ENCODE measurements around the gene ADAMTS4. TPM values are rescaled to one million over a fixed set of nuclear protein-coding genes. Genes with fewer than 3 reads are reported as not detected.
"Not testable (repeated sequence)": the region's sequence is repeated elsewhere in the genome, so short reads cannot be mapped to it uniquely, and the experiment has no call there.

ADAMTS4 gene, protein sequence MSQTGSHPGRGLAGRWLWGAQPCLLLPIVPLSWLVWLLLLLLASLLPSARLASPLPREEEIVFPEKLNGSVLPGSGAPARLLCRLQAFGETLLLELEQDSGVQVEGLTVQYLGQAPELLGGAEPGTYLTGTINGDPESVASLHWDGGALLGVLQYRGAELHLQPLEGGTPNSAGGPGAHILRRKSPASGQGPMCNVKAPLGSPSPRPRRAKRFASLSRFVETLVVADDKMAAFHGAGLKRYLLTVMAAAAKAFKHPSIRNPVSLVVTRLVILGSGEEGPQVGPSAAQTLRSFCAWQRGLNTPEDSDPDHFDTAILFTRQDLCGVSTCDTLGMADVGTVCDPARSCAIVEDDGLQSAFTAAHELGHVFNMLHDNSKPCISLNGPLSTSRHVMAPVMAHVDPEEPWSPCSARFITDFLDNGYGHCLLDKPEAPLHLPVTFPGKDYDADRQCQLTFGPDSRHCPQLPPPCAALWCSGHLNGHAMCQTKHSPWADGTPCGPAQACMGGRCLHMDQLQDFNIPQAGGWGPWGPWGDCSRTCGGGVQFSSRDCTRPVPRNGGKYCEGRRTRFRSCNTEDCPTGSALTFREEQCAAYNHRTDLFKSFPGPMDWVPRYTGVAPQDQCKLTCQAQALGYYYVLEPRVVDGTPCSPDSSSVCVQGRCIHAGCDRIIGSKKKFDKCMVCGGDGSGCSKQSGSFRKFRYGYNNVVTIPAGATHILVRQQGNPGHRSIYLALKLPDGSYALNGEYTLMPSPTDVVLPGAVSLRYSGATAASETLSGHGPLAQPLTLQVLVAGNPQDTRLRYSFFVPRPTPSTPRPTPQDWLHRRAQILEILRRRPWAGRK
- 6.0 TPM for polyA plus RNA-seq (2013, experiment 1 of 2; ENCODE audit: insufficient read length)
- polyA plus RNA-seq (2013, experiment 2 of 2; ENCODE audit: insufficient read length): 6.5 TPM

DNA sequence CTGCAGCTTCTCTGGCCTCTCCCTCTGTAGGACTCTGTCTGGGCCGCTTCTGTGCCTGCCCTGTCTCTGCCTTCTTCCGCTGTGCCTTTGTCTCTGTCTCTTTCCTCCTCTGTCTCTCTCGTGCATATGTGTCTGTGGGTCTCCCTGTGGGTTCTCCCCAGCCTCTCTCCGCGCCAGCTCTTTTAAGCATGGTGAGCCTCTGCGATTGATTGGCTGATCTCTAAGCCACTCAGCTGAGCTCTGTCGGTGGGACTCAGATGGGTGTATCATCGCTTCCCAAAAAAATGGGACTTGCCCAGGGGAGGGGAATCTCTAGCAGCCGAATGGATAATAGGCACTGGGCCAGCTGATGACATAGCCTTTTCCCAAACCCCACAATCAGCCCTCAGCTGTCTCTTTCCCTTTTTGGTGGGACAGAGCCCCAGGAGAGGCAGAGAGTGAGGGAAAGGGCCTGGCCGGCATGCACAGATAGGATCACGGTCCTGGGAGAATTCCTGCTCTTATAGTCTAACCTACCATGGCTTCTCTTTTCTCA lies at the start of gene ADAMTS4:
TSS of gene ADAMTS4 (minus strand) at position 158 of the 535 bp plus-strand sequence. CDS start 427 bp downstream, outside the sequence.
- peak; percentile 95 for DNase-seq

- DNase-seq: no peak
These were observed 46.0 kb upstream of the ADAMTS4 start for GRCh38 chr1:161244888-161245287.

DNA sequence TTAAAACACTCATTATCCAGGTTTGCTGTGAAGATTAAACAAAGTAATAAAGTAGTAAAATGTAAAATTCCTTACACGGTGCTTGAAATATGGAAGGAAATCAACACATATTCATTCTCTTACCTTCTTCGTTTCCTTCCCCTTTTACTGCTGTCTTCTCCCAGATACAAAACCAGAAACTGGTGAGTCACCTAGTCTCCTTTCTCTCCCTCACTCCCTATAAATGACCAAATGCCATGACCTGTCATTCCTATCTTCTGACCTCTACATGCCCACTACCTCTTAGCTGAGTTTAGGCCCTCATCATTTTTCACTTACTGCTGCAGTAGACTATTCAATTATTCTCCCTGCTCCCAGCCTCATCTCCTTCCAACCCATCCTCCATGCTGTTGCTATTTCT lies 43.5 kb upstream of the ADAMTS4 start:
- DNase-seq: no peak

DNA sequence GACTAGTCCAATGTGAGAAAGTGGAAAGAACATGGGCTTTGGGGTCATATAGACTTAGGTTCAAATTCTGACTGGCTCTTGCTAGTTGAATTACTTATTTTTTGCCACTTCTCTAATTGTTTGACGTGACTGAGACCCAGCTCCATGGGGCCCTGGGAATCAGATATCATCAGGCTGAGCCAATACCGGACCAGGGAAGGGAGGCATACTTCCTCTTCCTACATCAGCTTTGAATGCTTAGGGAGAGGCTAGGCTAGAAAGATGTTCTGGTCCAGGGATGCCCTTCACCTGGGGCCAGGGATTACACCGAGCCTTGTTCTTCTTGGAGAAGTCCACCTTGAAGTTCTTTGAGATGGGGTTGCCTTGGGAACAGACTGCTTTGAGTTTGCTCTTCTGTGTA lies 42.8 kb upstream of the ADAMTS4 start:
- DNase-seq: no peak

- DNase-seq: no peak
These were observed 39.2 kb upstream of the ADAMTS4 start, which contains the start of gene NR1I3 for GRCh38 chr1:161238039-161238473. NR1I3 (minus strand) TSS chr1:161238203; CDS start chr1:161236565, 1,638 bp downstream.

- DNase-seq: no peak
These were observed 37.3 kb upstream of the ADAMTS4 start for GRCh38 chr1:161235957-161236775.

DNA sequence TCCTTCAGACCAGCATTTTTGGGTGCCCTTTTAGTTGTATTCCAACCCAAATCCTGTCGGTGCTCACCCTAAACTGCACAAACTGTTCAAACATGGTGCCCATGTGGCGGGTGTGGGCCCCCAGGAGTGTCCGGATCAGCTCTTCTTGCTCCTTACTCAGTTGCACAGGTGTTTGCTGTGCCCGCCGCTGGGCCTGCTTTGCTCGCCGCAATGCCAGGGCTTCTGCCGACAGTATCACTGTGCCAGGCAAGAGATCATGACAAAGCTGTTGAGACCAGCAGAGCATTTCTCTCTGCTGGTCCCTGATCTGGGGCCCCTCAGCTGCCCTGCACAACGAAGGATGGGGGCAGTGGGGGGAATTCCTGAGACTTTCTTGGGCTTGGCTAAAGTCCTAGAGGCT lies 34.2 kb upstream of the ADAMTS4 start:
- DNase-seq: no peak

GRCh38 chr1:161230762-161231161 lies 31.9 kb upstream of the ADAMTS4 start:
- DNase-seq: no peak

DNA sequence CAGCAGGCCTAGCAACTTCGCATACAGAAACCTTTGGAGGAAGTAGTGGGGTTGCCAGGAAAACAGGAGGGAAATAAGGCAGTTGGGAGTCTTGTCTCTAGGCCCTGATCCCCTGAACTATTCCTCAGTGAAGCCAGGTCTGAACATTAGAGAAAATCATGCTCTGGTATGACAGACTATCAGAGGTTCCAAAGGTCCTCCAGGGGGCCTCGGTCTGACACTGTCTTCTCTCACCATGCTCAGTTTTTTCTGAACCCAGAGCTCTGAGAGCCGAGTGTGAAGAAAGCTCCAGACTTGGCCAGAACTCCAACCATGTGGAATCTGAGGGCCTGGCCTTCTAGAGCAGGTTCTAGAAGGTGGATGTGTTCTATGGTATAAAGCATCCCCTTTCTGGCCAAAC lies 31.0 kb upstream of the ADAMTS4 start:
- no peak for DNase-seq

DNA sequence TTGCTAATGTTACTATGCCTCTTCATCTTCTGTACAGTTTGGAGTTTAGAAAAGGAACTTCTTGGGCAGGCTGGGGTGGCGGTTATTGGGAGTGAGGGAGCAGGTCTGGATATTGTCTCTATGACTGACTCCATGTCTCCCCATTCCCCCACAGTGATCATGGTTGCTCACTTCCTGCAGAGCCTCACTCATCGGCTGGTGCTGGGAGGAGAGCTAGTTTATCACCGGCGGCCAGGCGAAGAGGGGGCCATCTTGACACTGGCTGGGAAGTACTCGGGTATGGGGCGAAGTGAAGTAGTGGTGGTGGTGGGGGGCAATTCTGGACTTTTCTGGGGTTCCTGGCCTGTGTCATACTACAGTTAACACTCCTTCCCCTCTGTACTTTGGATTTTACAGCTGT lies 29.2 kb upstream of the ADAMTS4 start:
- DNase-seq: no peak

- DNase-seq: peak; percentile 63
These were observed 28.5 kb upstream of the ADAMTS4 start for GRCh38 chr1:161227196-161227871.

- DNase-seq: no peak
These were observed 27.9 kb upstream of the ADAMTS4 start for GRCh38 chr1:161226759-161227158.

DNA sequence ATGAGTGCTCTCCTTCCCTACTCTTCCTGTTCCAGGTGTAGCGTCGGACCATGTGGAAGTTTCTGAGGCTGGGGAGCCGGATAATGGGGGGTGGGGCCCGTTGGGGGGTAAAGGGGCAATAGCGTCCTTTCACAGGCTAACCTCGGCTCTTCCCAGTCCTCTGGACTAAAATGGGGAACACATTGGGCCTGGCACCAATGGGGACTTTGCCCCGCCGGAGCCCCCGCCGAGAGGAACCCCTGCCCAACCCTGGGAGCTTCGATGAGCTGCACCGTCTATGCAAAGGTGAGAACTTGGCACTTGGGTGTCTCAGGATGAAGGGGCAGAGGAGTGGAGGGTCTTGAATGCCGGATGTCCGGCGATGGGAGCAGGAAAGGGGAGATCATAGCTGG lies 27.5 kb upstream of the ADAMTS4 start:
- no peak for DNase-seq

DNA sequence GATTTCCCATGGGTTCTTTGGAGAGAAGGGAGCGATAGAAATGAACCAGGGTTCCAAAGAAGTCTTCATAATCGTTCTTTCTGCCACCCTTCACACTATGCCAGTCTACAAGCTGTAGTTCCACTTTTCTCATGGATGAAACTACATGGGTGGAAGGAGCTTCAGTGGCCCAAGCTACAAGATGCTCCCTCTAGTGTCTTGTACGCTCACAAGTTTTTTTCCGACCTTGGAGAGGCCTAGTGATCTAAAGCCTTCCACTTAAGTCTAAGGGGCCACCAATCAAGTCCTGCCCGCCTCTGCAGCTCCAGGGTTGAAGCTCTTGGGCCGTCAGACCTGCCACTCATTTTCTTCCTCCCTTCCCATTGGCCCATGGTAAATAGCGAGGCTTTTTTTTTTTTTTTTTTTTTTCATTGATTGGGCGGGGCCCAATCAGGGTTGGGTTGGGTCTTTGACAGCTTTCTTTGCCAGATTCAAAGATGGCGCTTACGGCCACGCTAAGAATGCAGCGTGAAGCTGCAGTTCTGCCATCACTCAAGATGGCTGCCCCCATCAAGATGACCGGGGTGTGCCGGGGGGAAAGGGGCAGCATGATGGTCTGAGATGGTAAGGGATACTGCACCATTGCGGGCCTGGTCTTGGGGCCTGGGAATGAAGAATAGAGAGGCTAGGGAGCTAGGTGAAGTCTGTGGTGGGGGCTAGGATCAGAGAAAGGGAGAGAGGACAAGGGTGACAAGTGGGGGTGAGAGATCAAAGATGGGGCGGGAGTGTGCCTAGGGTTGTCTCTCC lies 26.9 kb upstream of the ADAMTS4 start, which contains the start of gene TOMM40L:
TSS of gene TOMM40L (plus strand) at position 527 of the 786 bp plus-strand sequence. CDS start 430 bp downstream, outside the sequence.
- DNase-seq: peak; percentile 100

DNA sequence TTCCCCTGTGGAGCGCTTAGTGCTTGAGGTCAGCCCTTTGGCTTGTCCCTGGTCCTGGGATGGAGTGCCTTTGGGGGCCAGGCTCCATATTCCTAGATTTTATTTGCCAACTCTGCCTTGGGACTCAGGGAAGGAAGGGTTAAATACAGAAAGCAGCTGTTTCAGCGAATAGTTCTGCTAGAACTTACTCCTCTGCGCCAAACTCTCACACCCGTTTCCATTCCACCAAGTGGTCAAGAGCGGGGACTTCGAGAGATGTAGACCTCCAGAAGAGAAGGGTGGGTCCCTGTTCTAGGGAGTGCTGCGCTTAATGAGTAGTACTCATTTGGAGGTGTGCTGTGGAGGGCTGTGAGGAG lies 26.3 kb upstream of the ADAMTS4 start:
- DNase-seq: no peak

GRCh38 chr1:161224695-161225087 lies 25.8 kb upstream of the ADAMTS4 start:
- not testable (repeated sequence) for DNase-seq

GRCh38 chr1:161223805-161224694 lies 25.2 kb upstream of the ADAMTS4 start:
- DNase-seq: no peak

DNA sequence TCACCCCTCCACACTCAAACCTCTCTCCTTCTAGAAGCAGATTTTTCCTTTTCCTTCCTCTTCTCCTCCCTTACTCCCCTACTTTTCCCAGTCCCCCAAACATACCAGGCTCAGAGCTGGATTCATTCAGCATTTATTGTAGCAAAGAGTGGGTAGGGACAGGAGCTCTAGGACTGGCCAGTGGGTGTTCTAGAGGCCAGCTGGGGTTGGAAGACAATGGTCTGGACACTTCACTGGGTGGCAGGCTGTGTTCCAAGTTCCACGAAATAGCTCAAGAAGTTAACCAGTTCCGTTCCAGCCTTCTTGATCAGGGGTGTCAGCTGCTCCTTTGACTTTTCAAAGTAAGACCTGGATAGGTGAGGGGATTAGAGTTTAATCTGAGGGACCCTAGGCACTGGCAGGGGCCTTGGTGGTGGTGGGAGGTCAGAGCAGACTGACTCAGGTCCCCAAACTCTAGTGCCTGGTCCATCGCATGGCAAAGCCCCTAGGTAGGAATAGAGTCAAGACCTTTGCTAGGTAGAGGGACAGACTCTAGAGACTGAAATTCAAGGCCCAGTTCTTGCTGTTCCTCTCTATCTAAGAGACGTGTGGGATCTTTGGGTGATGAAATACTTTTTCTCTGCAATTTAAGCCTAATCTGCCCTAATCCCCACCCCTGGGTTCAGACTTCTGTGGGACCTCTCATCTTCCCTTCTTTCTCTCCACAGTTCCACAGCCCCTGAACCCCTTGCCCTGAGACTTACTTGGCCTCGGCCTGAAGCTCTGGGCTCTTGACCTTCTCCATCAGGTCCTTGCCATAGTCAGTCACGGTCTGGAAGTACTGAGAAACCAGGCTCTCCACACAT lies 23.5 kb upstream of the ADAMTS4 start:
- no peak for DNase-seq

GRCh38 chr1:161220002-161220401 lies 21.1 kb upstream of the ADAMTS4 start:
- DNase-seq: no peak
